T-helper 1 cell treated with Interleukin-12 subunit alpha and Interleukin-12 subunit beta and Interleukin-4 antibody, amounts not matched to agents 30 ng/mL and 1 ng/mL, for 36 hours (primary cell): ENCODE data around the gene CD83. TPM values are rescaled to one million over a fixed set of nuclear protein-coding genes. Genes with fewer than 3 reads are reported as not detected.

ENCODE experiments used
- total RNA-seq: library from RNA; stranded (reverse); gene quantifications from 2 replicates; pipeline ENCODE4 v1.2.3, GENCODE V29; 2022

The CD83 gene
- total RNA-seq, 1 donor from 2014 or later = 19.9 TPM

Other genes starting within 250 kb of the CD83 start
- not detected in 2 replicates for gene RNF182, start 192.8 kb upstream of the CD83 start, total RNA-seq